ENCODE results near the gene STMP1.
"Not testable (repeated sequence)": the region's sequence is repeated elsewhere in the genome, so short reads cannot be mapped to it uniquely, and the experiment has no call there.

The STMP1 gene

DNA sequence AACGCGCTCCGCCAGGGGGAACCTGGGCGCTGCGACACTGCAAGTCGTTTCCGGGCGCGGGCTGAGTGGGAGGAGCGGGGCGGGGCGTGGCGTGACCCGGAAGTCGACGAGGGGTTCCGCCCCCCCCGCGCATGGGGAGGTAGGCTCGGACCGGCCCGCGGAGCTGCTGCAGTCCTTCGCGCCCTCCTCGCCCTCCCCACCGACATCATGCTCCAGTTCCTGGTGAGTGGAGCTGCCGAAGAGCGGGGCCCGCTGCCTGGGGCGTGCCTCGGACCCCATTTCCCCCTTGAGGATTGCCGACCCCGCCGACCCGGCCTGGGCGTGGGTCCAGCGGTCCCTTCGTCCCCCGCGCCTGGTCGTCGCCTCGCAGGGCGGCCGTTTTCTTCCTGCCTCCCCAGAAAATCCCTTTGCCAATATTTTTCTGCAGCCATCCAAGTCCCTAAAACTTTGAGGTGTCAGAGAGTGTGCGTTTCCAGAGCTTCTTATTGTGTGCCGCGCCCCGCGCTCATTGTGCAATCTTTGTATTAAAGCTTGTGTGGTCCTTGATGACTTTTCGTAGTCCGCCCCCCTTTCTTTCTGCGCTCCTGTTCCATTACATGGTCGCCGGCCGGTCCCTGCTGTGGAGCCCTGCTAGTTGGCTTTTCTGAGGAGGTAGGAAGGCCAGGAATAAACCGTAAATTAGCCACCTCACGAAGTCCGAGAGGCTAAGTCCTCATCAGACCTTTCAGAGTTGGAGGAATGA lies at the start of gene STMP1:
STMP1 (plus strand) TSS at position 142 of the 742 bp plus-strand sequence.
- FAIRE-seq = no peak

DNA sequence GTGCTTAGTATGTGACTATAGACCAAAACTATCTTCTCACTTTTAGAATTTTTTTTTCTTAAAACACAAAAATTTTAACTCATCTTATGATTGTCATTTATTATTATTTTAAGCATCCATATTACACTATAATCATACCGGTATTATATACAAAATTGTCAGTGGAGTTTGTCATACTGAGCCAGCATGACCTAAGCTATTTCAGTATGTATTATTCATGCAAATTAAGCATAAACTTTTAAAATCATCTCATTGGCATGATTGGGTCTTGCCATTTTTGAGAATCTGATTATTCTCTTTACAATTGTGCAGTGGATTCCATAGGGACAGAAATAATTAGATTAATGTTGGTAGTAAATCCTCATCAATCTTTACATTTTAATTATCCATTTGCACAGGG lies 46.2 kb upstream of the STMP1 start:
- peak; percentile 62 for FAIRE-seq

DNA sequence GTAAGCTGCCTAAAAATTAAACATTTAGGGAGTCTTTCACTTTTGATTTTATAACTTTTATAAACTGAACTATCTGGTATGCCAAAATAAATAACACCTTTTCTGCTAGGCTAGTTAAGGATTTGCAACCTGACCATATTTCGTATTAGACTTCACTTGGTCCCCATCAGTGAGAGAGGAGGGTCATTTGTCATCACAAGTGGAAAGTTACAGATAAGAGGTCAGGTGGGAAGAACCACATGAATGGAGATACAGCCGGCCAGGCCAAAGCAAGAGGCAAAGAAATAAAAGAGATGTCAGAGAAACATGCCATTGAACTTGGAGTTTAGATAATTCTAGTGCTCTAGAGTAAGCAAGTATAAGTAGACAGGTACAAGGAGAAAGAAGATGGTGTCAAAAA lies 44.5 kb upstream of the STMP1 start:
- peak; percentile 39 for FAIRE-seq

DNA sequence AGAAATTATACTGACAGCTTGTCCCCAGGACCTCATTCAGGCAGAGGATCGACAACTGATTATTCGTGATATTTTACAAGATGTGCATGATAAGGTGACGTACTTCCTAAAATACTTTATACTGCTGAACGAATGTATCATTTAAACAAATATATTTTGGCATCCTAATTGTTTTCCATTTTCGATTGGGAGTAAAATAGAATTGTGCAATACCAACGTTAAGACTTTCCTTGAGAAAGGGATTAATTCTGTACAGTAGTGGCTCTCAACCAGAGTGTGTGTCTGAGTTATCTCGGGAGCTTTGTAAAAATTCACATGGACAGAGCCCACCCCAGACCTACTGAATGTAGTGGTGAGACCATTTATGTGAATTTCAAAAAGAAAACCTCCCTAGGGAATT lies 43.8 kb upstream of the STMP1 start:
- FAIRE-seq = no peak

DNA sequence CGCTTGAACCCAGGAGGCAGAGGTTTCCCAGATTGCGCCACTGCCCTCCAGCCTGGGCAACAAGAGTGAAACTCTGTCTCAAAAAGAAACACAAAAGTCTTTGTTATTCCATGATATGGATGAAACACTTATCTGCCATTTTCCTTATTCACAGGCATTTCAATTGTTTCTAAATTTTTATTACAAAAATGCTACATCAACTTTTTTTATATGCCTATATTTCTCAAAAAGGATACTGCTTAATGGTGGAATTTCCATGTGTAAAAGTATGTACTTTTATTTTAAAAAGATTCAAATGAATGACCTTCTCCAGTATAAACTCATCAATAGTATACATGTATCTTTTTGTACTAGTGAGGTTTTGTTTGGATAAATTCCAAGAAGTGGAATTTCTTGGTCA lies 41.9 kb upstream of the STMP1 start:
- no peak for FAIRE-seq

DNA sequence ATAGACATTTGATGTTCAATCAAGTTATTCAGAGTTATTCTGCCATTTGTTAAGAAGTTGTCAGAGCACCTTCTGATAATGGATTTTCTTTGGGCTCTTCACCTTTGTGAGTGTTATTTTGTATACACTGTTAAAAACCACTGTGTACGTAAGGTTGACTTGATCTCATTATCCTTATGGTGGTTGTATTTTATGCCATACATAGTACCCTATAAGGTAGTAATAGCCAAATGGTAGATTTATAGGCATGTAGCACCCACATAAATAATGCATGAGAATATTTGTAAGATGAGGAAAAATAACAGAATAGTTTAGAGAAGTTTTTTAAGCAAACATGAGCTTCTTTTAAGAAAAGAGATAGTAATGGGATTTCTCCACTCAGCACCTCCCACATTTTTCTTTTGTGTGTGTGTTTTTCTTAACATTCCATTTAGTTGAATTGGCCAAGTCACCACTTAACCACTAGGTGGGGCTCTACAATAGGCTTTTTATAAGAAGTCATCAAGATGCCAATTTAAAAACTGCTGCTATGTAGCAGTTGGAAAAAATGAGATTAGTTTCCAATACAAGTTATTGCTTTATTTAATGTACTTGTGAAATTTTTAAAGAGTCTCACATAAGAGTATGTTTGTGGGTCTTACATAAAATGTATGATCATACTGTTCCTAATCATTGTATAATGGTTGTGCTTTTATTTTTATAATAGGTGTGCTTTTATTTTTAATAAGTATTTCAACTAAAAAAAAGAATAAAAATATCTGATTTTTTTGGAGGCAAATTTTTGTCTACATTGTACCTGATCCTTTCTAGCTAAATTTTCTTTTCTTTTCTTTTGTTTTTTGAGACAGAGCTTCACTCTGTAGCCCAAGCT lies 41.1 kb upstream of the STMP1 start:
- peak; percentile 100 for FAIRE-seq

DNA sequence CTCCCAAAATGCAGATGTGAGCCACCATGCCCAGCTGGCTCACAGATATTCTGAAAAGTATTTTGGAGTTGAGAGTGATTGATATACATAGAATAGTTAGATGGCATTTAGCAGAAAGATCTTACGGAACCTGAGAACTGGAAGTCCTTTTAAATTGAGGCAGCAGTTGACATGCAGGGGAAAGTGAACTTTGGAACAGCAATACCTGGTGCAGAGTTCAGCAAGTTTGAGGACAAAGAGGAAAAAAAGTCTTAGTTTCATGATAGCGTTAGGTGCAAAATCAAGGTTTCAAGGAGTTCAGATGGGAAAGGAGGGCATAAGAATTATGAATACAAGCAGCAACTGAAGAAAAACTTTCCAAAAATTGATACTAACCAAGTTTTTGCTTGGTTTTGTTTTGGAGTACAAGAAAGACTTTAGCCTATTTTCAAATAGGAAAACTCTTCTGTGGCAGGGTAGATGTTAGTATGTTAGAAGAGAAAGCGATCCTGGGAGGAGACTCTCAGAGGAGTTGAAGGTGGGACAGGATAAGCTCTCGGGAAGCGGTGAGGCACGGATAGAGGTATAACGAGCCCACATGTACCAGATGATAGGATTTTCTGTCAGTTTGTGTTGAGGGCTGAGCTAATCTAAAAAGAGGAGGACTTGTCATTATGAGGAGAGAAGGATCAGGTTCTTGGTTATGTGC lies 28.0 kb upstream of the STMP1 start:
- FAIRE-seq = no peak

DNA sequence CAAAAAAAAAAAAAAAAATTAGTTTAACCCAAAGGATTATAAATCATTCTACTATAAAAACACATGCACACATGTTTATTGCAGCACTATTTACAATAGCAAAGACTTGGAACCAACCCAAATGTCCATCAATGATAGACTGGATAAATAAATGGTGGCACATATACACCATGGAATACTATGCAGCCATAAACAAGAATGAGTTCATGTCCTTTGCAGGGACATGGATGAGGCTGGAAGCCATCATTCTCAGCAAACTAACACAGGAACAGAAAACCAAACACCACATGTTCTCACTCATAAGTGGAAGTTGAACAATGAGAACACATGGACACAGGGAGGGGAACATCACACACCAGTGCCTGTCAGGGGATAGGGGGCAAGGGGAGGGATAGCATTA lies 22.6 kb upstream of the STMP1 start:
- FAIRE-seq = not testable (repeated sequence)

DNA sequence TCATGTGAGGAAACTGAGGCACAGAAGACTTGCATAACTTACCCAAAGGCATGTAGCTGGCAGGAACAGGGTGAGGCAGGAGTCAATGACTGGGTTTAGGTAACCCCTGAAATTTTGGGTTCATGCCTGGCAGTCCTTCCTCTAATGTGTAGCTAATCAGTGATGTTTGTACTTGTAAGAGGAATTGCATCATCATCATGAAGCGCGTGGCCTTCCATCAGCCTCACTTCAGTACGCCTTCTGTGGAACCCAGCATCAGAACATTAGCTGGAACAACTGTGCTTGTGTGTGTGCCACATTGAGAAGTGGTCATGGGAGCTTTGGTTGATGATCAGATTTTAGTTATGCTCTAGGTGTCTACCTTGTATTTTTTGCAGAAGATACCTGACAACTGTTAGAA lies 18.2 kb upstream of the STMP1 start:
- no peak for FAIRE-seq

DNA sequence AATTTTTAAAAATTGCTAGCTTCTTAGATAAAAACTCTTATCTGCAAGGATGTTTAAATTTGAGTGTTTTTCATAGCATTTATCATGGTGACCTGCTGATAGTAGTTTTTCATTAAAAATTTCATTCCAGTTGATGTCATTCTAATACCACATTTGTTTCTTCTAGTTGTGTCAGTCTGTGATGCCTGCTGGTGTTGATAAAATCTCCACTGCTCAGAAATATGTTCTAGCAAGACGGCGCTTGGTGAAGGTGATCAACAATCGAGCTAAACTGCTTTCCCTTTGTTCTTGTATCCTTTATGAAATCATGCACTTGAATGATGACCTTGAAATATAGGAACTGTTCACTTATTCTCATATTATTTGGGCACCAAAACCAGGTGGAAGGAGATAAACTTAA lies 17.6 kb upstream of the STMP1 start:
- peak; percentile 40 for FAIRE-seq

DNA sequence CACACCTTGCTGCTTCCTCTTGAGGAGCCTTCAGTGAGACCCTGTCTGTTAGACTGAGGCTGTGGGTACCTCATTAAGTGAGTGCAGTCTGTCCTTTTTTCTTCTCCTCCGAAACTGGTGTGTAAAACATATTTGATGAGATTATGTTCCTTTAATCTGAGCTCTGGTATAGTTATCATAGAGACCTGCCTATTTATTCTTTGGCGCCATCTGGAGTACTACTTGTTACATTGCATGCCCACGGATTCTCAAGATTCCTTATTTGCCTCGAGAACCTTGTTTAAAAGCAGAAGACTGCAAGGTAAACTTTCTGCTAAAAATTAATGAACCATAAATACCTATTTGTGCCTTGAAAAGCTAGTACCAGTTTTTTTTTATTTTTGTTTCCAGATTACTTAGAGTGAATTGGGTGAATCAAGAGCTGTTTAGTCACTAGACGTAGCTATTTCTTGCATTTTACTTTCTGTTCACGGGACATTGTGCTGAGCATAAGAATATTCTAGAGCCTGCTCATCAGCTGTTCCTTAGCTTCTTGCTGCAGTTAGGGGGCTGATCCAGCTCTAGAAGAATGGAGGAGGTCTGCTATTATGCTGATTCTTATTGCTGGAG lies 16.9 kb upstream of the STMP1 start:
- FAIRE-seq = peak; percentile 98

DNA sequence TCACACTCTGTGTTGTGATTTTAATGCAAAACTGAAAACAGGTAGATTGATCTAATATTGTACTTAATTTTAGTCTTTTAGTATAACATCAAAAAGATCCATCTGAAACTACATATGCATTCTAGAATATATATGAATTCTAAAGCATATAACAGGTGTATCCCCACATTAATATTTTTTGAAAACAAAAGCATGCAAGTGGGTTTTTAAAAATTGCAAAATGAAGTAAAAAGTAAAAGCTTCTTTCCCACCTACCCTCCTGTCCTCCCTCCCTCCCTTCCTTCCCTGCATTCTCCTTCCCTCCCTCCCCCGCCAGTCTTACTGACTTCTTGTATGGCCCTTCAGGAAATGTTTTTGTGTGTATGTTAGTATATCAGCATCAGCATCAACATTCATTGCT lies 14.6 kb upstream of the STMP1 start:
- FAIRE-seq = no peak

DNA sequence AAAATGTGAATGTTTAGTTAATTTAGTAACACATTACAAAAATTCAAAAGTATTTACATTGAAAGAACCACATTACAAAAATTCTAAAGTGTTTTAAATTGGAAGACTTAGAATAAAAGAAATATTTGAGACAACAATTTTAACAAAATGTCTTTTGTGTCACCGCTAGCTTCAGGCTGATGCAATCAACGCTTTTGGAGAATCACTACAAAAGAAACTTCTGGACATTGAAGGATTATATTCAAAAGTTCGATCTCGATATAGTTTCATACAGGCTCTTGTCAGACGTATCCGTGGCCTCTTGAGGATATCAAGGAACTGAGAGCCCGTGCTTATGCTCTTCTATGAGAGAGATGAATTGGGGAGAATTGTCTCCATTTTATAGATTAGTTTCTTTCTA lies 14.1 kb upstream of the STMP1 start:
- FAIRE-seq = peak; percentile 21

DNA sequence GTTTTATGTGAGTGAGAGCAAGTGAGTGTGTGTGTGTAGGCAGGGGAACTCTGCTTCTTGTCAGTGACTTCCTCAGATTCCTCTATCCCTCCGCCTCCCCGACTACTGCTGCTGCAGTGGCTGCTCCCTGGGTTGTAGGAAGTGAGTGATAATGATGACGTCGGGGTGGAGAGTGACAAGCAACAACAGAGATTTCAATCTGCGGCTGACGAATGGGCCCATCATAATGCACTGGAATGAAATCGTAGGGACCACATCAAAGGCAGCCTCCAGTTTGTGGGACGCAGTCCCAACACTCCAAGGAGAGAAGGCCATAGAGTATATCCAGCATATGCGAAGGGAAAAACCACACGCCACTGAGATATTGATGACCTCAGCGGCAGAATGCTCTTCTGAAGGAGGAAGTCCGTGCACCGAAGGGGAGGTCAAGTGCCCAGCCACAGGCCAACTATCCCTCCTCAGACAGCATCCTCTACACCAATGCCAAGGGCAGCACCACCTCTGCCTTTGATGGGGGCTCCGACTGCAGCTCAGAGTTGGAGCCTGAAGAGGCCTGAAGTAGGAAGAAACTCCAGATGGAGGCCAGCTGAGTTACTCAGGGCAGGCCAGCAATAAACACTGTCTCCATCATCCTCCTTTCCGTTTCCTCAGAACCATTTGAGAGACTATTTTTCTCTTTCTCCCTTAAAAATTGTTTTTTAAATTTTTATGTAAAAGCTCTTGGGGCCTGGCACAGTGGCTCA lies 11.3 kb upstream of the STMP1 start:
- FAIRE-seq = no peak

DNA sequence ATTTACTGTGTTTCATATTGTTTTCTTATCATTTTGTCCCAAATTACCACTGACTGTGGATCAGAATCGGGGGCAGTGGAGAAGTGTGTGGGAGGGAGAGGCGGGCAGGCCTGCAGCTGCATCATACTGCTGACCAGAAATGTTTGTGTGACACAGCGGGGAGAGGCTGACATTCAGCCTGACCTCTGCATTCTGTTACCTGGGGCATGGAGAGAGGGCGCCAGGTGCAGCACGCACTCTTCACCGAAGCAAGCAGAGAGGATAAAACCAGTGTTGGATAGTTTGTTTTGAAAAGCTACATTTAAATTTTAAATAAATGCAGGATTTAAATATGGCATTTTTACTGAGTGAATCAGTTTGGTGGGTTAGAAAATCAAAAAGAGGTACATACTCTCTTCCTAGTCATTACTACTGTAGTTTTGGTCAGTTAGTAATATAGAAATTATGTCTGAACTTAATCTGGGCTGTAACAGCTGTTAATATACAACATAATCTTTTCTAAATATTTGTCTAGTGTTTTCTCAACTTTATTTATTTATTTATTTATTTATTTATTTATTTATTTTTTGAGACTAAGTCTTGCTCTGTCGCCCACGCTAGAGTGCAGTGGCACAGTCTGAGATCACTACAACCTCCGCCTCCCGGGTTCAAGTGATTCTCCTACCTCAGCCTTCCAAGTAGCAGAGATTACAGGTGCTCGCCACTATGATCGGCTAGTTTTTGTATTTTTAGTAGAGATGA lies 8.8 kb upstream of the STMP1 start:
- FAIRE-seq = no peak

DNA sequence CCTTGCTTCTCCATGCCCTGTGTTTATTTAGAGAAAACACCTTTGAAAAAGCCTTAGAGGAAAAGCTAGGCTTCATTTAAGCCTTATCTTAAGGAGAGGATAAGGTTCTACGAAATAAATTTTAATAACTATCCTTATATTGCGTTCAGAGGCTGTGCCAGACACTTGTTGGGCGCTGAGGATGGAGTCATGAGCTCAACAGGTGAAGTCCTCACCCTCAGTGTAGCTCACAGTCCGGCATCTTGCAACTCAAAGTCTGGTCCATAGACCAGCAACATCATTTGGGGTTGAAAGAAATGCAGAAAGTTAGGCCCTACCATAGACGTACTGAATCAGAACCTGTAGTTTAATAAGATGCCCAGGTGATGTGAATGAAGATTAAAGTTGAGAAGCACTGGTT lies 3.8 kb upstream of the STMP1 start:
- FAIRE-seq = no peak

DNA sequence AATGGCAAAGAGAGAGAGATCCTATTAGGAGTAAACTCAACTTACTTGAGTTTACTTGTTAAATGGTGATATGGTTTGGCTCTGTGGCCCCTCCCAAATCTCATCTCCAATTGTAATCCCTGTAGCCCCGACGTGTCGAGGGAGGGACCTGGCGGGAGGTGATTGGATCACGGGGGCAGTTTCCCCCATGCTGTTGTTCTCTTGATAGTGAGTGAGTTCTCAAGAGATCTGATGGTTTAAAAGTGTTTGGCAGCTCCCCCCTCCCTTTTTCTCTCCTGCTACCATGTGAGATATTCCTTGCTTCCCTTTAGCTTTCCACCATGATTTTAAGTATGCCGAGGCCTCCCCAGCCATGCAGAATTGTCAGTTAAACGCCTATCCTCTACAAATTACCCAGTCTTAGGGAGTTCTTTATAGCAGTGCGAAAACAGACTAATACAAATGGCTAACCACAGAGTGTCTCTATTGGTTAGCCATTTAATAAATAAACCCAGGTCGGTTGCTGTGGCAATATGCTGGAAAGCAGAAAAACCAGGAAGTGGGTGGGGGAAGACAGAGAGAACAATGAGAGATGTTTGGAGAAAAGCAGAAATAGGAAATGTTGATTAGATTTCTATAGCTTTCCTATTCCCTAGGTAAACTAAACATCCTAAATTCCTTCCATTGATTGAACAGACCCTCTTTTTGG lies 3.0 kb upstream of the STMP1 start:
- FAIRE-seq = no peak

DNA sequence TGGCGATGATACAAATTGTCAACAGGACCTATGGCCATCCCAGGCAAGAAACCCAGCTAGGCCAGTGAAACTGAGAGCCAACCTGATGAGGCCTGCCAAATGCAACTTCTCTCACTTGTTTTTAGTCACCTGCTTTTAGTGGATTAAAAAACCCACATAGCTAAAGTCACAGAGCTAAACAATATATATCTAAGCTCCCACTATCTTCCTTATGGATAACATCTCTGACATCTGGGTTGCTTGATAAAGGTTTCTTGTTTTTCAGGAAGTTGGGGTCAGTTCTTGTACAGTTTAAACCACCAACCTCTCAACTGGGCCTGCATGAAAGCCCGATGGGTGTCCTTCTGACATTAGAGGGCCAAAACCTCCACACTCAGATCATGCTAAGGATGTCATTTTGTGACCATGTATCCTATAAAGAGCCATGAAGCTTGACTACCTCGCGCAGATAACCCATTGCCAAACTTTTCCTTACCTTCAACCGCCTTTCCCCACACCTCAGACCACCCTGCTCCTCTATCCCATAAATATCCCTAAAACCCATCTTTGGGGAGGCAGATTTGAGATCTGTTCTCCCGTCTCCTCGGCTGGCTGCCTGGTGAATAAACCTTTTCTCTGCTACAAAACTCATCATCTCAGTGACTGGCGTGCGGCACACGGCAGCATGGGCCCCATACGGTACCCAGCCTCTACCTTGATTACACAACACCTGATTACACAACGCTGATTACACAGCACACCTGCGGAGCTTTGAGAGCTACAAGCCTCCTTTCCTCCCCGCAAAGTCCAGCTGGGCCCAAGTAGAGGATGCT lies 797 bp upstream of the STMP1 start:
- no peak for FAIRE-seq

DNA sequence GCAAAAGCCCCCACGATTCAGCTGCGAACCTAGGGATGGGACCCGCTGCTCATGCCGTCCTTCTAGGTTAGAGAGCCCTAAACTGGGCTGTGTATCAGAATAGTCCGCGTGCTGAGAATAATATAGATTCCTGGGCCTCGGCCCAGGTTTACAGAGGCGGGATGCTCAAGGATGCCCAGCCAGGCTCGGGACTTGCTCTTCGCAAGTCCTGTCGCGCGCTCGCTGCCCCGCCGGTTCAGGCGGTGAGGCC lies 266 bp upstream of the STMP1 start:
- no peak for FAIRE-seq

DNA sequence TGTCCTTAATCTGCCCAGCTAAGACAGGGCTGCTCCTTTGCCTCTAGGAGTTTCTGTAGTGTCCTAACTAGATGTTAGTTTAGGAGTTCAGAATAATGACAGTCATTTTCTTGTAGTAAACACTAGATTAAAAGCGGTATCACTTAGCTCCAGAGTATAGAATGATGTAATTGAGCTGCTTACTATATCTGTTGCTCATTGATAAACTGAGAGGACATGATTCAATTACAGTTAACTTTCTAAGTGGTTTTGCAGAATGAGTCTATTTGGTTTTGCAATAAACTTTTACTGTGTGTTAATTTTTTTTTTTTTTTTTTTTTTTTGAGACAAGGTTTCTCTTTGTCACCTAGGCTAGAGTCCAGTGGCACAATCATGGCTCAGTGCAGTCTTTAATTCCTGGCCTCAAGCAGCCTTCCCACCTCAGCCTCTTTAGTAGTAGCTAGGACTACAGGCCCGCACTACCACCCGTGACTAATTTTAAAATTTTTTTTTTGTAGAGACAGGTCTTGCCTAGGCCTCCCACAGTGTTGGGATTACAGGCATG lies 1.8 kb downstream of the STMP1 start:
- FAIRE-seq = peak; percentile 9
